GM12891 (cell line): ENCODE data around the gene PHLDB3.

Source experiments
- DNase-seq: peaks from one replicate; pipeline ENCODE4 v3.0.0; 2011; ENCODE audit warnings: low spot score; ENCODE audit not compliant: insufficient read length
- FAIRE-seq: peaks from 2 replicates; lab custom pipeline; 2011; peaks lifted over from hg19 to GRCh38; lab: Jason Lieb, UNC
- PAX5 ChIP-seq: IDR thresholded peaks from 2 replicates; pipeline ENCODE4 v1.6.1; 2011; ENCODE audit warnings: low read length, moderate library complexity, mild to moderate bottlenecking; ENCODE audit not compliant: insufficient read depth, severe bottlenecking
- POLR2A ChIP-seq: IDR thresholded peaks from 2 replicates; pipeline ENCODE4 v1.6.1; 2011; ENCODE audit warnings: low read depth, low read length, control low read depth
- POLR2AphosphoS5 ChIP-seq: IDR thresholded peaks from 2 replicates; pipeline ENCODE4 v1.6.1; 2011; ENCODE audit warnings: low read depth, low read length, control low read depth
- POU2F2 ChIP-seq: IDR thresholded peaks from 2 replicates; pipeline ENCODE4 v1.6.1; 2011; ENCODE audit warnings: low read depth, mild to moderate bottlenecking, control low read depth, low read length, moderate library complexity
- SPI1 ChIP-seq: IDR thresholded peaks from 2 replicates; pipeline ENCODE4 v1.6.1; 2011; ENCODE audit warnings: low read depth, low read length, control low read depth
- TAF1 ChIP-seq: IDR thresholded peaks from 2 replicates; pipeline ENCODE4 v1.6.1; 2011; ENCODE audit warnings: low read depth, low read length, control low read depth

Gene PHLDB3

DNA sequence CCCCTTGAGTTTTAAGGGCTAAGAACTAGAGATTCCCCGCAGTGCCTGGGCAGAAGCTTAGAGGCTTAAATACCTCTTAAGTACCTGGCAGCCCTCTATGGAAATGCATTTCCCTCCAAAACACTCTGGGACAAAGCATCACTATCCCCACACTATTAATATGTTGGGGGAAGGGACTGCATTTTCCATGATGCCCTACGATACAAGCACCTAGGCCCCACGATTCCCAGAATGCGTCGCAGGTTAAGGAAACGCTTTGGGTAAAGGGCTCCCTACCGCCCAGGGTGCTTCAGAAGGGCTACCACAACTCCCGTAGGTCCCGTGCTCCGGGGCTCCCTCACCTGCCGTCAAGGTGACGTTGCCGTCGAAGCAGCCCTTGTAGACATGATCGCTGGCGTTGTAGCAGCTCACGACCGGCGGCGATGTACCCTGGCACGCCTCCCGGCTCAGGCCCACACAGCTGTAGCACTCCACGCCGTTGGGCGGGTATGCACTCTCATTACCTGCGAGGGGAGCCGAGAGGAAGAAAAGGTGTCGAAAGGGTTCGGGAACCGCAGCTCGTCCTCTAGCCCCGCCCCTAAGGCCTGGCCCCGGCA is 41.7 kb downstream of the PHLDB3 start:
- FAIRE-seq (no peak), DNase-seq (no peak)
- TF ChIP-seq POU2F2 (no peak), SPI1 (no peak), PAX5 (no peak), POLR2A (no peak), TAF1 (no peak), POLR2AphosphoS5 (no peak)

- no peak for FAIRE-seq
- no peak for DNase-seq
- TF ChIP-seq PAX5 (no peak), SPI1 (no peak), TAF1 (no peak), POU2F2 (no peak), POLR2AphosphoS5 (no peak), POLR2A (no peak)
These were observed 42.2 kb downstream of the PHLDB3 start for GRCh38 chr19:43462383-43462782.

DNA sequence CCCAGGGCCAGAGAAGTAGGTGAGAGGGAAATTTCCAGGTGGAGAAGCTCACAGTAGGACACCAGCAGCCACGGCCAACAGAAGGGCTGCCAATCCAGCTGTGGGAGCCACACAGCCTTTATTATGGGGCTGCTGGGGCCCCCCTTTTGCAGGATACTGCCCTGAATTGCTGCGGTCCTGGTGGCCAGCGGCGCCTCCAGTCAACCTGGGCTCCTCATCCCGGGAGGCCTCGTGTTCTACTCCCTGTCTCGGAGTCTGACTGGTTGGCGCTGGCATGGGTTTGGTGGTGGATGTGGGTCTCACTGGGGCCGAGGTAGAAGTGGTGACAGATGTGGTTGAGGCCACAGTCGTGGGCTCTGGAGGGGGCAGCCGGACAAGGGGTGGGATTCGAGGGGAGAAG is 43.2 kb downstream of the PHLDB3 start:
- DNase-seq (no peak), FAIRE-seq (no peak)
- no peak for TF ChIP-seq POLR2A
- no peak for TF ChIP-seq SPI1
- TF ChIP-seq PAX5, result no peak
- no peak for TF ChIP-seq TAF1
- no peak for TF ChIP-seq POU2F2
- no peak for TF ChIP-seq POLR2AphosphoS5

- DNase-seq (no peak), FAIRE-seq (no peak)
- TF ChIP-seq POLR2AphosphoS5 (no peak), PAX5 (no peak), POLR2A (no peak), TAF1 (no peak), POU2F2 (no peak), SPI1 (no peak)
These were observed 44.1 kb downstream of the PHLDB3 start for GRCh38 chr19:43460362-43461016.

DNA sequence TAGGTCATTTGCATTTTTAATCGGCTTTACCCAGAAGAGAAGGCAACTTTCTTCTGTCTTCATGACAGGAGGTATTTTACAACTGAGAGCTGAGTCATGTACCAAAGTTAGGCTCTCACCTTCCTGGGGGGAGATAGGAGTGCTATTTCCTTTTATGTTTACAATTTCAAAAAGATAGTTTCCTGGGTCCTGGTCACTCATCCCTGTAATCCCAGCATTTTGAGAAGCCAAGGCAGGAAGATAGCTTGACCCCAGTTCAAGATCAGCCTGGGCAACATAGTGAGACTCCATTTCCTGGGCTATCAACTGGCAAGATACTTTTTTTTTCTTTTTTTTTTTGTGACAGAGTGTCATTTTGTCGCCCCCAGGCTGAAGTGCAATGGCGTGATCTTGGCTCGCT is 46.7 kb downstream of the PHLDB3 start:
- FAIRE-seq (no peak), DNase-seq (no peak)
- TF ChIP-seq POU2F2 (no peak), PAX5 (no peak), POLR2A (no peak), SPI1 (no peak), TAF1 (no peak), POLR2AphosphoS5 (no peak)

DNA sequence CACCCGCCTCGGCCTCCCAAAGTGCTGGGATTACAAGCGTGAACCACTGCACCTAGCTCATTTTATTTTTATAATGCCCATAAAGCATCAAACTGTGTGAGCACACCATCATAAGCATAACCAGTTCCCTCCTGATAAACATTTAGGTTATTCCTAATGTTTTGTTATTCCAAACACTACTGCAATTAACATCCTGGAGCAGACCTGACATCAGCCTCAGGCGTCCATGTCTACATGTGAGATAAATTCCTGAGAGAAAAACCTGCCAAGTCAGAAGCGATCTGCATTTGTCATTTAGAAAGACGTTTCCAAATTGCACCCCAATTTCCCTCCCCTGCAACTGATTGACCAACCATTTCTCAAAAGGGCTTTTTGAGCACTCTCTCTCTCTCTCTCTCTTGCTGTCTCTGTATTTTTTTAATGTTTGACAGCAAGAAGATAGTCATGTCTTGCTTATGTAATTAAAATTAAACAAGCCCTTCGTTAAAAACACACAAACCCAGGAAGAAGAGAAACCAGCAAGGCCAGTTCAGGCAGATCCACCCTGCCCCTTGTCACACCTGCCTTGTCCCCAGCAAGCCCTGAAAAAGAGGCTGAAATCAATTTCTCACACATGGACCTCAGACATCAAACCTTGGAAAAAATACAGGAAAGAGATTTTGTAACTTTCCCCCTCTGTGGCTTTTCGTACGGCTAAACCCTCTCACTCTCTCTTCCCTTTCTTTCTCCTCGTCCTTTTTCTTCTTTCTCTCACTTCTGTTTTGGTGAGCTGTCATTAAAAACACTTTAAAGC is 49.0 kb downstream of the PHLDB3 start:
- TF ChIP-seq POU2F2, result no peak
- DNase-seq, result no peak
- FAIRE-seq, result no peak

DNA sequence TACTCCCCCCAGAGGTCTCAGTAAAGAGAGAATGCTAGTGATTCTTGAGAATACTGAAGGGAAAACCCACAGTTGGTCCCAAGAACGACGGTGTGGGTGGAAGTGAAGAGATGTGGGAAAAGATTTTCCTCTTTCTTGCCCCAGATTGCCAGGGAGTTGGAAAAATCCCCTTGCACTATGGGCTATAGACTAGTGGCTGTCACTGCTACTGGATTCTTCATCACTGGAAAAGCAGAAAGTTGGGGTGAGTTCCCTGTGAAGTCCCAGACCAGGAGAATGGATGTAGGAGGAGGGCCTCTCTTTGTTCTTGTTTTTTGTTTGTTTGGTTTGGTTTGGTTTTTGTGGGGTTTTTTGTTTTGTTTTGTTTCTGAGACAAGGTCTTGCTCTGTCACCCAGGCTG is 50.5 kb downstream of the PHLDB3 start:
- no peak for TF ChIP-seq PAX5
- TF ChIP-seq SPI1, result no peak
- no peak for TF ChIP-seq POLR2A
- TF ChIP-seq POLR2AphosphoS5, result no peak
- TF ChIP-seq POU2F2, result no peak
- TF ChIP-seq TAF1, result no peak
- FAIRE-seq, result no peak
- no peak for DNase-seq

DNA sequence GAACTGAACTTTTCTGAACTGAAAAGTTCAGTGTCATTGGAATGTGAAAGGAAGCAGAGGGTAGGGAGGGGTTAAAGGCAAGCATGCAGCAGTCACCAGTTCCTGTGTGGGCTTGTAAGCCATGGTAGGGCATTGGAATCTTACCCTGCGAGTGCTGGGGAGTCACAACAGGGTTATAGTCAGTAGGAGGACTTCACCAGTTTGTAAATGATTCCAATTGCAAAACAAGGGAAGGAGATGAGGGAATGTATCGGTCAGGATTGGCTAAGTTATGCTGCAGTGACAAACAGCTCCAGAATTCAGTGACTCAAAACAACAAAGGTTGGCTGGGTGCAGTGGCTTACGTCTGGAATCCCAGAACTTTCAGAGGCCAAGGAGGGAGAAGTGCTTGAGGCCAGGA is 52.0 kb downstream of the PHLDB3 start:
- DNase-seq (no peak), FAIRE-seq (no peak)
- TF ChIP-seq POLR2AphosphoS5 (no peak), POLR2A (no peak), SPI1 (no peak)

DNA sequence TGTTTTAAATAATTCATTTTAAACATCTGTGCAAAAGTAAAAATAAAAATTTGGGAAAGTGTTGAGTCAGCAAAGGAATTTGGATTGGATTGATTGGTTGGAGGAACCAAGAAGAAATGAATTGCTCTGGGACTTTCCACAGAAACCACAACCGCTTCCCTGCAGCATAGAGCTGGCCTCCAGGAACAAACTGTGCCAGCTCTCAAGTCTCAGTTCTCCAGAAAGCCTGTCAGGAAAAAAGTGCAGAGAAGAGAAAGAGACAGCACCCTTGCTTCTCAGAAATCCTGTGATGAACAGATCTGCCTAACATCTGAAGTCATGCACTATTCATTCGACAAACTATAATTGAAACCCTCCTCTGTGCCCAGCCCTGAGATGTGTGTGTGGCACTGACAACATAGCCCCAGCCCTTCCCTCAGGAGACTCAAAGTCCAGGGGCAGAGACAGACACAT is 54.0 kb downstream of the PHLDB3 start:
- FAIRE-seq (no peak), DNase-seq (no peak)
- TF ChIP-seq SPI1, result no peak
- TF ChIP-seq POLR2A, result no peak
- no peak for TF ChIP-seq TAF1
- no peak for TF ChIP-seq POLR2AphosphoS5
- no peak for TF ChIP-seq POU2F2
- no peak for TF ChIP-seq PAX5
